ENCODE data around the gene XKR3. TPM values are rescaled to one million over a fixed set of nuclear protein-coding genes. Genes with fewer than 3 reads are reported as not detected.

Gene XKR3
- total and polyA plus RNA-seq, 2 experiments from 2014 or later = 0.33 to 0.98 TPM

- H2AFZ ChIP-seq = no peak overlapping the region
- no peak overlapping the region for H3K4me3 ChIP-seq
- DNase-seq (ENCODE audit: low spot score) = no peak
- no peaks in the 10 kb centered on the region for H4K20me1 ChIP-seq (ENCODE audit: insufficient read depth, poor library complexity, severe bottlenecking)
- H3K4me1 ChIP-seq (ENCODE audit: insufficient read depth) = no peaks in the 10 kb centered on the region
- WGBS (ENCODE audit: low lambda C conversion rate, missing lambda C conversion rate) = 72% methylated on average over 4 of the region's 4 CpGs
- H3K79me2 ChIP-seq = no peaks in the 10 kb centered on the region
- H3K4me2 ChIP-seq = no peak overlapping the region
- no peaks in the 10 kb centered on the region for H3K9me2 ChIP-seq (replicated peaks; ENCODE audit: insufficient read depth)
- no peak overlapping the region for H3K27ac ChIP-seq
- no peak for TF ChIP-seq CTCF (IDR thresholded peaks at IDR 0.05; ENCODE audit: poor library complexity)
- no peak for TF ChIP-seq EZH2 (IDR thresholded peaks at IDR 0.05; ENCODE audit: borderline replicate concordance)
- TF ChIP-seq EZH2phosphoT487 (IDR thresholded peaks at IDR 0.05; ENCODE audit: low read depth, severe bottlenecking, unreplicated experiment) = no peak
- H3K36me3 ChIP-seq (replicated peaks; ENCODE audit: insufficient read depth, low read depth) = no peaks in the 10 kb centered on the region
- H3K27me3 ChIP-seq = no peaks in the 10 kb centered on the region
- no peaks in the 10 kb centered on the region for H3K9me3 ChIP-seq (ENCODE audit: low read depth)
These were observed 14.9 kb downstream of the XKR3 start for GRCh38 chr22:16810188-16810802.

- no peaks in the 10 kb centered on the region for H3K9me3 ChIP-seq (ENCODE audit: low read depth)
- no peaks in the 10 kb centered on the region for H3K4me1 ChIP-seq (ENCODE audit: insufficient read depth)
- H3K4me3 ChIP-seq = no peak overlapping the region
- no peaks in the 10 kb centered on the region for H3K79me2 ChIP-seq
- TF ChIP-seq CTCF (IDR thresholded peaks at IDR 0.05; ENCODE audit: poor library complexity) (no peak), EZH2phosphoT487 (IDR thresholded peaks at IDR 0.05; ENCODE audit: low read depth, severe bottlenecking, unreplicated experiment) (no peak), EZH2 (IDR thresholded peaks at IDR 0.05; ENCODE audit: borderline replicate concordance) (no peak)
- no peak overlapping the region for H3K4me2 ChIP-seq
- H2AFZ ChIP-seq = no peak overlapping the region
- no peaks in the 10 kb centered on the region for H3K27me3 ChIP-seq
- 72% methylated on average over 2 of the region's 2 CpGs for WGBS (ENCODE audit: low lambda C conversion rate, missing lambda C conversion rate)
- DNase-seq (ENCODE audit: low spot score) = no peak
- no peak overlapping the region for H3K27ac ChIP-seq
- H4K20me1 ChIP-seq (ENCODE audit: insufficient read depth, poor library complexity, severe bottlenecking) = no peaks in the 10 kb centered on the region
- H3K36me3 ChIP-seq (replicated peaks; ENCODE audit: insufficient read depth, low read depth) = no peaks in the 10 kb centered on the region
- H3K9me2 ChIP-seq (replicated peaks; ENCODE audit: insufficient read depth) = no peaks in the 10 kb centered on the region
These were observed 16.5 kb downstream of the XKR3 start for GRCh38 chr22:16808744-16809143.

- no peak for TF ChIP-seq EZH2 (IDR thresholded peaks at IDR 0.05; ENCODE audit: borderline replicate concordance)
- TF ChIP-seq EZH2phosphoT487 (IDR thresholded peaks at IDR 0.05; ENCODE audit: low read depth, severe bottlenecking, unreplicated experiment) = no peak
- TF ChIP-seq CTCF (IDR thresholded peaks at IDR 0.05; ENCODE audit: poor library complexity) = no peak
- no peak overlapping the region for H3K27ac ChIP-seq
- H3K79me2 ChIP-seq = no peaks in the 10 kb centered on the region
- H3K36me3 ChIP-seq (replicated peaks; ENCODE audit: insufficient read depth, low read depth) = no peaks in the 10 kb centered on the region
- DNase-seq (ENCODE audit: low spot score) = no peak
- 62% methylated on average over 2 of the region's 2 CpGs for WGBS (ENCODE audit: low lambda C conversion rate, missing lambda C conversion rate)
- H3K4me1 ChIP-seq (ENCODE audit: insufficient read depth) = no peaks in the 10 kb centered on the region
- no peaks in the 10 kb centered on the region for H4K20me1 ChIP-seq (ENCODE audit: insufficient read depth, poor library complexity, severe bottlenecking)
- H3K4me3 ChIP-seq = no peak overlapping the region
- no peaks in the 10 kb centered on the region for H3K27me3 ChIP-seq
- H2AFZ ChIP-seq = no peak overlapping the region
- no peaks in the 10 kb centered on the region for H3K9me2 ChIP-seq (replicated peaks; ENCODE audit: insufficient read depth)
- H3K9me3 ChIP-seq (ENCODE audit: low read depth) = no peaks in the 10 kb centered on the region
- H3K4me2 ChIP-seq = no peak overlapping the region
These were observed 18.1 kb downstream of the XKR3 start for GRCh38 chr22:16807109-16807508.
